PC-9 (cell line): ENCODE data around the gene EBP.

Experiments used
- CTCF ChIP-seq: fragments of 200-600 bp; sonication (generic); conservative IDR thresholded peaks from 2 replicates; pipeline ENCODE4 v1.6.1; 2017; ENCODE audit warnings: mixed run types, antibody characterized with exemption, mild to moderate bottlenecking, moderate library complexity
- EZH2 ChIP-seq: fragments of 200-600 bp; sonication (generic); IDR thresholded peaks from 2 replicates; pipeline ENCODE4 v1.8.0; 2017; ENCODE audit warnings: antibody characterized with exemption, low read depth

- no peak for TF ChIP-seq CTCF
- no peak for TF ChIP-seq EZH2
Measured at GRCh38 chrX:48508400-48509244, 13.0 kb upstream of the EBP start, which contains the start of gene PORCN.
